ENCODE measurements around the gene AREG.
"Not testable (repeated sequence)": the region's sequence is repeated elsewhere in the genome, so short reads cannot be mapped to it uniquely, and the experiment has no call there.

AREG gene

GRCh38 chr4:74444891-74445642, at the start of gene AREG:
Gene AREG (plus strand): TSS chr4:74445136. CDS start chr4:74445346, 210 bp downstream.
- DNase-seq, result peak; percentile 28

- no peak for DNase-seq
Measured at GRCh38 chr4:74395633-74396032, 49.3 kb upstream of the AREG start.

- DNase-seq, result no peak
Measured at GRCh38 chr4:74397748-74398426, 47.0 kb upstream of the AREG start.

GRCh38 chr4:74398894-74399589, 45.9 kb upstream of the AREG start:
- not testable (repeated sequence) for DNase-seq

GRCh38 chr4:74400395-74400794, 44.5 kb upstream of the AREG start:
- no peak for DNase-seq

GRCh38 chr4:74402692-74403456, 42.1 kb upstream of the AREG start:
- DNase-seq, result no peak

GRCh38 chr4:74407891-74408290, 37.0 kb upstream of the AREG start:
- DNase-seq, result no peak

GRCh38 chr4:74408639-74409038, 36.3 kb upstream of the AREG start:
- DNase-seq, result no peak

- no peak for DNase-seq
Measured at GRCh38 chr4:74410272-74410671, 34.7 kb upstream of the AREG start.

GRCh38 chr4:74412225-74412624, 32.7 kb upstream of the AREG start:
- no peak for DNase-seq

GRCh38 chr4:74413265-74413664, 31.7 kb upstream of the AREG start:
- DNase-seq, result no peak

- DNase-seq, result no peak
Measured at GRCh38 chr4:74414149-74414809, 30.7 kb upstream of the AREG start.

- DNase-seq, result no peak
Measured at GRCh38 chr4:74415602-74416300, 29.2 kb upstream of the AREG start.

- DNase-seq, result no peak
Measured at GRCh38 chr4:74418063-74418670, 26.8 kb upstream of the AREG start.

GRCh38 chr4:74420863-74421262, 24.1 kb upstream of the AREG start:
- no peak for DNase-seq

- no peak for DNase-seq
Measured at GRCh38 chr4:74423104-74423503, 21.8 kb upstream of the AREG start.

GRCh38 chr4:74424111-74424510, 20.8 kb upstream of the AREG start:
- no peak for DNase-seq

GRCh38 chr4:74426101-74426500, 18.8 kb upstream of the AREG start:
- peak; percentile 2 for DNase-seq

GRCh38 chr4:74428276-74428675, 16.7 kb upstream of the AREG start:
- DNase-seq, result no peak

- no peak for DNase-seq
Measured at GRCh38 chr4:74431113-74431826, 13.7 kb upstream of the AREG start.

- DNase-seq, result no peak
Measured at GRCh38 chr4:74433043-74433442, 11.9 kb upstream of the AREG start.

Data from GOT3 (cell line).